GM21786 (cell line): ENCODE results near the gene RNF114.
"Not testable (repeated sequence)": the region's sequence is repeated elsewhere in the genome, so short reads cannot be mapped to it uniquely, and the experiment has no call there.

ENCODE experiments used
- ATAC-seq: cut with Tn5 transposase; IDR thresholded peaks from one replicate; pipeline ENCODE4 v1.9.1; 2021; ENCODE audit not compliant: unreplicated experiment

RNF114 gene

DNA sequence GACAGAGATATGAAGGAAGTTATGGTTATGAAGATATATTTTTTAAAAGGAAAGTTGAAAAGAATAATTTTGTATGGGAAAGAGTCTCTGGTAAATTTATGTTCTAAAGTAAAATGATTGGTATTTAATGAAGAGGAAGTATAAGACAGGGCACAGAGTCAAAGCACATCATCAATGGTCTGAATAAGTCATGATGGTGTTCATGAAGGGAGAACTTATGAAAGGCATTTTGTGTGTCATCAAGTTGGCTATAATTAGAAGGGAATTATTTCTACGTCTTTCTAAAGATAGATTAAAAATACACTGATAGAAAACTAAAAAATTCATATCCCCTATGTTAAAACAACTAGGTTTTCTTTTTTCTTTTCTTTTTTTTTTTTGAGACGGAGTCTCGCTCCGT lies 25.2 kb downstream of the RNF114 start:
- no peak for ATAC-seq

DNA sequence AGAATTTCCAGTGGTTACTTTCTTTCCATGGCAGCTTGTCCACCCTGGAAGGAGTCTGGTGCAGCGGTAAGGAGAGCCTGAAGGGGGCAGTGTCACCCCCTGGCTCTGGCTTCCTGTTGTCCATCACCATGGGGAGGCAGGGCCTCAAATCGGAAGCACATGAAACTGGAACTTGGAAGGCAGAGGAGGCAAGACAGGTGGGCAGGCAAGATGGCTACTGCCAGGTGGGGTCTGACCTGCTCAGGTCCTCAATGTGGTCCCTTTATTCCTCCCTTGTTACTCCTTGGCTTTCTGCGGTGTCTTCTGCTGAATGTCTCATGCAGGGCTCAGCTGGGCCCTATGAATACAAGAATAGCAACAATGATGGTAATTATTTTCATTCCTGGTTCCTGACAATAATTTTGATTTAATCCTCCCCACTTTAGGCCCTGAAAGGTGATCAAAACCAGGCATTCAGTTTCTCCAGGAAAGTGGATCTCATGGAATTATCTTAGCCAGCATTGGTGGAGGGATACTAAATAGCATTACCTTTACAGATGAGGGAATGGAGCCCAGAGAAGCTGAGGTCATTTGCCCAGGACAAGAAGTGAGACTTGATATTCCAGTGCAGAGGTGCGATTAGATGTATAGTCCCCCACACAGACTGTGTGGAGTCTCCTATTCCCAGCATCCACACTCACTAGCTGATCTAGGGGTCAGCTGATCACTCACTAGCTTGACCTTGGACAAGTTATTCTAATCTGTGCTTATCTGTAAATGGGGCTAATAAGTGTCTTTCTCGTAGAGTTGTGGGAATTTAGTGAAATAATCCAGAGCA lies 29.0 kb downstream of the RNF114 start:
- no peak for ATAC-seq

GRCh38 chr20:49965781-49966305 lies 29.6 kb downstream of the RNF114 start:
- ATAC-seq: no peak

GRCh38 chr20:49966861-49967260 lies 30.7 kb downstream of the RNF114 start:
- no peak for ATAC-seq

DNA sequence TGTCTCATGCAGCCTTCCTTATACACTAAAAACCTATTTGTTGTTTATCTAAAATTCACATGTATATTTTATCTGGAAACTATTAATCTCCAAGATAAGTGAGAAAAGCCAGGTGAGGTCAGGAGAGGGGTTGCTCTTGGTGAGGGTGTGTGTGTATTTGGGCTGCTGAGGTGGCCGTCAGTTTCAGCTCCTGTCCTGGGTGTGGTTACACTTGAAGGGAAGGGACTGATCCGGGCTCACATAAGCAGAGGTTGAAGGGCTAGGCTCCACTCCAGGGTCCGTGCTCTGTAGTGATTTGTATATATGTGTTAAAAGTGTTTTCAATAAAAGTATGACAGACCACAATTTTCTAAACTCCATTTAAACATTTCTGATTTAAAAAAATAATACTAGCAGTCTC lies 33.0 kb downstream of the RNF114 start:
- ATAC-seq: no peak

DNA sequence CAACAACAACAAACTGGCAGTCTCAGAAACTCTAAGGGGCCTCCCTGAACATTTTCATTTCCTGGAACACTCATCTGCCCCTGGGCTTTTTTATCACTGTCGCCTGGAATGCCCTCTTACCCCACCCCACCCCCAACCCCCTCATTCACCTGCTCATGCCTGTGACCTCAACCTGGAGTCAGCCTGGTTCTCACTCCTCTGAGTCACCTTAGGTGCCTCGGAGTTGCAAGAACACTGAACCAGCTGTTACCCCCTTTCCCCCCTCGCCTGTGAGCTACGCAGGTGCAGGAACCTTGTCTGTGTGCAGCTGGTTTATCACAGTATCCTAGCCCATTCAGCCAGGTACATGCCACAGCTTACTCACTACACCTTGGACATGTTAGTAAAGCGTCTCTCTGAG lies 33.7 kb downstream of the RNF114 start:
- no peak for ATAC-seq

DNA sequence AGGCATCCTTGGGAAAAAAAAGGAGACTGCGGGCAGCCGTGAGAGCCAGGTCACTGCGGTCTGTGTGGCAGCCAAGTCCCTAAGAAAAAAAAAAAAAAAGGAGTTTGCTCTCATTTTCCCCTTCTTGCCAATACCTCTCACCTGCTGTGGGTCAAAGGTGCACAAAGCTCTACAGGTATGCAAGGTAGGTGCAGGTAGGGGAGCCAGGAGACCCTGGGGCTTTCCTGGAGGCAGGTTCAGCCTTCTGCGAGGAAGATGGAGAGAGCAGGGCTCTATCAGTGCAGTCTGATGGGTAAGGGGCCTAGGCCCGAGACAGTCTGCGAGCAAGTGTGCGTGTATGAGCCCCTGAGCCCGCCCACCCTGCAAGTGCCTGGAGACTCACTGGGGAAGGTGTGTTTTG lies 34.3 kb downstream of the RNF114 start:
- no peak for ATAC-seq

DNA sequence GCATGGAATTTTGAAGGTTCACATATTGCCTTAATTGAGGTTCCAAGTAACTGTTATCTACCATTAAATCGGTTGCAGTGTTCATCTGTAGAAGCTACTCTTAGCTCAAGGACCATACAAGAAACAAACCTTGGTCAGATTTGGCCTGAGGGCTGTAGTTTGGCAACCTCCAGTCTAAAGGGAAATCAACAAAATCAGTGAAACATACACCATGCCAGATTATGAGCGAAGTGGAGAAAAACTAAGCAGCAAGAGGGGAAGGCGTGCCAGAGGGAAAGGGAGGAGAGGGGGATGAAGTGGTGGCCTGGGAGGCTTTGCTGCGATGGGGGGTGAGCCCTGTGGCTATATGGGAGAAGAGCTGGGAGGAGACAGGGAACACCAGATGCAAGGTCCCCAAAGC lies 37.8 kb downstream of the RNF114 start:
- no peak for ATAC-seq

- no peak for ATAC-seq
Measured at GRCh38 chr20:49976542-49976941, 40.3 kb downstream of the RNF114 start.

DNA sequence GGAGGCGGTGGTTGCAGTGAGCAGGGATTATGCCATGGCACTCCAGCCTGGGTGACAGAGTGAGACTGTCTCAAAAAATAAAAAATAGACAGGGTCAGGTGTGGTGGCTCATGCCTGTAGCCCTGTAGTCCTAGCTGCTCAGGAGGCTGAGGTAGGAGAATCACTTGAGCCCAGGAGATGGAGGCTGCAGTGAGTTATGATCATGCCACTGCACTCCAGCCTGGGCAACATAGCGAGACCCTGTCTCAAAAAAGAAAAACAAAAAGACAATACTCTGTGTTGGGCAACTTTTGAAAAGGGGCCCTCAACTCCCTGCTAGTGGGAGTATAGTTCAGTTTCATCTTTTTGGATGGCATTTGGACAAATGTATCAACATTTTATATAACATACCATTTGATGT lies 41.5 kb downstream of the RNF114 start:
- ATAC-seq: not testable (repeated sequence)

DNA sequence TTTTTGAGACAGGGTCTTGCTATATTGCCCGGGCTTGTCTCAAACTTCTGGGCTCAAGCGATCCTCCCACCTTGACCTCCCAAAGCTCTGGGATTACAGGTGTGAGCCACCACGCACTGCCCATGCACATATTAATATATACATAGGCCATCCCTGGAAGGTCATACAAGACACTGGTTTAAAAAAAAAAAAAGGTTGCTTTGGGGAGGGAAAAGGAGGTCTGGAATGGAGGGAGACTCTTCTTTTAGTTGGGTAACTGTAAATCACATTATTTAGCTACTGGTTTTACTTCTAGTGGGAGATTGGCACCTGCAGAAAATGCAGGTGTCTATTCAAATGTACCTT lies 42.5 kb downstream of the RNF114 start:
- no peak for ATAC-seq

GRCh38 chr20:49979030-49979832 lies 43.0 kb downstream of the RNF114 start:
- ATAC-seq: no peak

GRCh38 chr20:49980140-49981008 lies 44.2 kb downstream of the RNF114 start:
- ATAC-seq: no peak

DNA sequence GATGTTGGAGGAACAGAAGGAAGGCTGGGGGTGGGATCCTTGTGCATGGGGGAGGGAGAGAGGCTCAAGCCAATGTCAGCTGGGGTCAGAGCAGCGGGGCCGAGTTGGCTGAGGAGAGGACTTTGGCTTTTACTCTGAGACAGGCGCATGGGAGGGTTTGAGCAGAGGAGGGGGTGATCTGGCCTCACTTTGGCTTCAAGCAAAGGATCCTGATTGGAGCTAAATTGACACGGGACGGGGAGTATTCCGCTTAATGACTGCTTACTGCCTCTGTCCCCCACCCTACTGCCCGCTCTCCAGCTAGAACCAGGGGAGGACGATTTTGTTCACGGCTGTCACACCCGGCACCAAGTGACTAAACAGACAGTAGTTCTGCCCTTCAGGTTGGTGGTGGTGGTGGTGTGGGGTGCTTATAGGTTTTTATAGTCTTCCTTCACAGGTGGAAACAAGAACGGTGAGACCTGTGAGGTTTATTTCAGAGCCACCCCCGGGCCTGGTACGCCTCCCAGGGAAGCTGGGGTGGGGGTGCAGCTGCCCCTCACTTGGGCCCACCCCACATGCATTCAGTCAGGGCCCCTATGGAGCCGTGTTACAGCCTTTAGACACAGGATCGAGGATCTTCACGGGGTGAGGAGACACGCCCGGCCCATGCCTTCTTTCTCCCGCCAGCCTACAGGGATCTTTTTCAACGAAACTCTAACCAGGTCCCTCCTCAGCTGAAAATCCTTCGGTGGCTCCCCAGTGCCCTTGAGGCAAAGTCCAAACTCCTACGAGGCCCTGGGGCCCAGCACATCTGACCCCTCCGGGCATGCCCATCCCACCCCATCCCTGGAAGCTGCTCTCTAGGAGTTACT lies 45.2 kb downstream of the RNF114 start:
- no peak for ATAC-seq

DNA sequence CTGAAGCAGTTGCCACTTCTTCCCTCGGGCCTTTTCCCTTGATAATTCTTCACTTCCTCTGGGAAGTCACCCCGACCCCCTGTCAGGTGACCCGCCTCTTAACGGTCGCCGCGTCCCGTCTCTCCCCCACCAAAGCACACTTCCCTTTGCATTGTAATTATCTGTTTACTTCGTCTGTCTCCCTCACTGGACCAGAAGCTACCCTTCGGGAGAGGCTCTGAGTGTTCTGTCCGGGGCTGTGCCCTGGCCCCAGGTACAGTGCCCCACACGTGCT lies 45.8 kb downstream of the RNF114 start:
- no peak for ATAC-seq

DNA sequence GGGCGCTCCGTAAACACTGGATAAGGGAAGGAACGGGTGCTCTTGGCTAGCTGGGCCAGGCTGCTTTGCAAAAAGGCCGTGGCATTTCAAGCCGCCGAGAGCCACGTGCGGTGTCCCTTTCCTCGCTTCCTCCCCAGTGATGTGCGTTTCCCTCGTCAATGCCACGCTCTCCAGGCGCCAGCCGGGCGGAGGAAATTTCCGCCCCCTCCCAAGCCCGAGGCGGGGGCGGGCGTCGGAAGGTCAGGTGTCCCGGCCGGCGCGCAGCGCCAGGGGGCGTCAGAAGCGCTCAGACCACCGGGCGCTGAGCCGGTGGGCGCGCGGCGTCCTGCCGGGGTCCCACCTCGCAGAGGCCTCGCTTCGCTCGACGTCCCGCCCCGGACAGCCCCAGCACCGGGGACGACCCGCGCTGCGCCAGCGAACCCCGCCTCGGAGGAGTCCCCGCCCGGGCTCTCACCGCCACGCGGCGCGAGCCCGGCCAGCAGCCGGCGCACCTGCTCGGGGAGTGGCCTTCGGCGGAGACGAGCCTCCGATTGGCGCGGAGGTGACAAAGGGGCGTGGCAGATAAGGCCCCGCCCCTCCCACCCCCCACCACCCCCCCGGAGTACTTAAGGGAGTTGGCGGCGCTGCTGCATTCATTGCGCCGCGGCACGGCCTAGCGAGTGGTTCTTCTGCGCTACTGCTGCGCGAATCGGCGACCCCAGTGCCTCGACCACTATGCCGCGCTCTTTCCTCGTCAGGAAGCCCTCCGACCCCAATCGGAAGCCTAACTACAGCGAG lies 46.3 kb downstream of the RNF114 start, which contains the start of gene SNAI1:
SNAI1 (plus strand) TSS at position 635 of the 777 bp plus-strand sequence; CDS start at position 715, 80 bp downstream.
- peak; percentile 75 for ATAC-seq

- no peak for ATAC-seq
Measured at GRCh38 chr20:49983123-49983847, 47.1 kb downstream of the RNF114 start.

GRCh38 chr20:49983848-49984408 lies 47.7 kb downstream of the RNF114 start:
- ATAC-seq: no peak
